NAMALWA (cell line): ENCODE results near the gene KCTD1.
A peak's percentile ranks its signal among the peaks of the same experiment; 100 is the strongest.

Source experiments
- DNase-seq: peaks from one replicate; pipeline ENCODE4 v3.0.0-alpha.2; 2015; ENCODE audit warnings: low spot score

The KCTD1 gene

GRCh38 chr18:26480897-26481795 is 67.2 kb downstream of the KCTD1 start:
- peak; percentile 30 for DNase-seq

- no peak for DNase-seq
These were observed 68.7 kb downstream of the KCTD1 start for GRCh38 chr18:26479681-26480079.

- no peak for DNase-seq
These were observed 69.2 kb downstream of the KCTD1 start for GRCh38 chr18:26479065-26479680.

GRCh38 chr18:26477828-26478466 is 70.4 kb downstream of the KCTD1 start:
- no peak for DNase-seq

GRCh38 chr18:26476697-26477096 is 71.7 kb downstream of the KCTD1 start:
- no peak for DNase-seq

GRCh38 chr18:26474542-26474941 is 73.8 kb downstream of the KCTD1 start:
- DNase-seq, result no peak

GRCh38 chr18:26473672-26474071 is 74.7 kb downstream of the KCTD1 start:
- DNase-seq, result no peak

- no peak for DNase-seq
These were observed 76.5 kb downstream of the KCTD1 start for GRCh38 chr18:26471826-26472225.

- no peak for DNase-seq
These were observed 77.3 kb downstream of the KCTD1 start for GRCh38 chr18:26471027-26471426.

GRCh38 chr18:26470011-26470637 is 78.2 kb downstream of the KCTD1 start:
- peak; percentile 89 for DNase-seq

GRCh38 chr18:26468931-26469340 is 79.4 kb downstream of the KCTD1 start:
- peak; percentile 81 for DNase-seq

GRCh38 chr18:26466026-26466425 is 82.3 kb downstream of the KCTD1 start:
- DNase-seq, result no peak

GRCh38 chr18:26465431-26465830 is 82.9 kb downstream of the KCTD1 start:
- no peak for DNase-seq

GRCh38 chr18:26464128-26465011 is 84.0 kb downstream of the KCTD1 start:
- DNase-seq, result no peak

- DNase-seq, result no peak
These were observed 86.0 kb downstream of the KCTD1 start for GRCh38 chr18:26462355-26462754.

- no peak for DNase-seq
These were observed 86.9 kb downstream of the KCTD1 start for GRCh38 chr18:26461405-26461804.

- DNase-seq, result no peak
These were observed 87.8 kb downstream of the KCTD1 start for GRCh38 chr18:26460449-26461091.

- no peak for DNase-seq
These were observed 88.5 kb downstream of the KCTD1 start for GRCh38 chr18:26459884-26460283.

GRCh38 chr18:26459340-26459739 is 89.0 kb downstream of the KCTD1 start:
- no peak for DNase-seq

- DNase-seq, result no peak
These were observed 89.7 kb downstream of the KCTD1 start for GRCh38 chr18:26458526-26459232.
